ENCODE data around the gene GALNT1. TPM values are rescaled to one million over a fixed set of nuclear protein-coding genes. Genes with fewer than 3 reads are reported as not detected.
A peak's percentile ranks its signal among the peaks of the same experiment; 100 is the strongest.

The GALNT1 gene
- total and polyA plus RNA-seq, 12 donors = 8.1 to 61.2 (median 42.1) TPM

DNA sequence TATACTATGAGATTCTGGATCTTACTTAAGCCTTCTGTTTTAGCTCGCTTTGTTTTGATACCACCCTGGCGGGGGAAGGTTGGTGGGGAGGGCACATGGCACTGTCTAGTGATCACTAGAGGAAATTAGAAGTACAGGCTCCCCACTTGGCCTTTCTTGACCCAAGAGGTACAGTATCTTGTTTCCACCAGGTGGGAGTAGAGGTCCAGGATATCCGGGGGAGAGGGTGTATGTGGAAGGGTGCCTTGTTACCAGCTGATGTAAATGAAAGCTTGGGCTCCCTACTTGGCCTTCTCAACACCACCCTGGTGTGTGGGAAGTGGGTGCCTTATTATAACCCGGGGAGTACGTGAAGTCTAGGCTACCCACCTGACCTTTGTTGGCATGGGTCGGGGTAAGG lies 7.5 kb downstream of the GALNT1 start:
- Histone ChIP-seq H3K27ac (no peak overlapping the region), H3K27me3 (no peaks in the 10 kb centered on the region), H3K9me3 (peaks cover 0 to 27% (median 10%) of the 10 kb centered on the region in 11 donors), H3K4me1 (peaks cover 0 to 29% (median 18%) of the 10 kb centered on the region in 9 donors), H3K4me3 (no peak overlapping the region), H3K36me3 (no peaks in the 10 kb centered on the region)
- ATAC-seq (peak in 1 of 8 donors; percentile 33), DNase-seq (no peak)
- intact Hi-C loops (cut with DNase I) = loop anchor here in 6 of 10 donors (10.0 kb wide), 3 partner anchors 106 to 184 kb away; no protein-coding TSS in a partner anchor
- WGBS, 2 donors = 67 to 81% methylated on average over 6 of the region's 6 CpGs
- TF ChIP-seq, protein P1, sequence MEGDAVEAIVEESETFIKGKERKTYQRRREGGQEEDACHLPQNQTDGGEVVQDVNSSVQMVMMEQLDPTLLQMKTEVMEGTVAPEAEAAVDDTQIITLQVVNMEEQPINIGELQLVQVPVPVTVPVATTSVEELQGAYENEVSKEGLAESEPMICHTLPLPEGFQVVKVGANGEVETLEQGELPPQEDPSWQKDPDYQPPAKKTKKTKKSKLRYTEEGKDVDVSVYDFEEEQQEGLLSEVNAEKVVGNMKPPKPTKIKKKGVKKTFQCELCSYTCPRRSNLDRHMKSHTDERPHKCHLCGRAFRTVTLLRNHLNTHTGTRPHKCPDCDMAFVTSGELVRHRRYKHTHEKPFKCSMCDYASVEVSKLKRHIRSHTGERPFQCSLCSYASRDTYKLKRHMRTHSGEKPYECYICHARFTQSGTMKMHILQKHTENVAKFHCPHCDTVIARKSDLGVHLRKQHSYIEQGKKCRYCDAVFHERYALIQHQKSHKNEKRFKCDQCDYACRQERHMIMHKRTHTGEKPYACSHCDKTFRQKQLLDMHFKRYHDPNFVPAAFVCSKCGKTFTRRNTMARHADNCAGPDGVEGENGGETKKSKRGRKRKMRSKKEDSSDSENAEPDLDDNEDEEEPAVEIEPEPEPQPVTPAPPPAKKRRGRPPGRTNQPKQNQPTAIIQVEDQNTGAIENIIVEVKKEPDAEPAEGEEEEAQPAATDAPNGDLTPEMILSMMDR (IDR thresholded peaks at IDR 0.05) = peak in 3 of 9 donors; percentile 7 to 13 (median 13)

DNA sequence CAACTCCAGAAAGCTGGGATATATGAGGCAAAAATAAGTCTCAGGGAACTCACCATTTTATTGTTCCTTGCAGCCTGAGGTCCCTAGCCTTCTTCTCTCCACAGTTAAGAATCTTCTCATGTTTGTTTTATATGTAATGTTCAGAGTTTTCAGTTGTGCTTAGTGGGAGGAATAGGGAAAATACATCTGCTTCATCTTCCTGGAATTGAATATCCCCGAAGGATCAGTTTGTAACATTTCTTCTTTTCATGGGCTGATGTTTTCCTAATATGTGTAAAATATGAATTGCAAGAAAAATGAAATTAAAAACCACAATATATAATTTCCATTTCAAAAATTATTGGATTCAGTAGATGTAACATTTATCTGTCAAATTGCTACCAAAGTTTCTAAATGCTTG lies 8.0 kb downstream of the GALNT1 start:
- intact Hi-C loops (cut with DNase I) = loop anchor here in 6 of 10 donors (10.0 kb wide), 3 partner anchors 105 to 185 kb away; no protein-coding TSS in a partner anchor
- Histone ChIP-seq H3K27ac (no peak overlapping the region), H3K9me3 (peaks cover 0 to 27% (median 10%) of the 10 kb centered on the region in 11 donors), H3K4me3 (no peak overlapping the region), H3K4me1 (peaks cover 0 to 32% (median 17%) of the 10 kb centered on the region in 9 donors), H3K36me3 (no peaks in the 10 kb centered on the region), H3K27me3 (no peaks in the 10 kb centered on the region)
- WGBS, 2 donors = 81 to 83% methylated on average over 1 of the region's 1 CpG
- DNase-seq (no peak), ATAC-seq (no peak)
- TF ChIP-seq, protein P1 (IDR thresholded peaks at IDR 0.05) = no peak

DNA sequence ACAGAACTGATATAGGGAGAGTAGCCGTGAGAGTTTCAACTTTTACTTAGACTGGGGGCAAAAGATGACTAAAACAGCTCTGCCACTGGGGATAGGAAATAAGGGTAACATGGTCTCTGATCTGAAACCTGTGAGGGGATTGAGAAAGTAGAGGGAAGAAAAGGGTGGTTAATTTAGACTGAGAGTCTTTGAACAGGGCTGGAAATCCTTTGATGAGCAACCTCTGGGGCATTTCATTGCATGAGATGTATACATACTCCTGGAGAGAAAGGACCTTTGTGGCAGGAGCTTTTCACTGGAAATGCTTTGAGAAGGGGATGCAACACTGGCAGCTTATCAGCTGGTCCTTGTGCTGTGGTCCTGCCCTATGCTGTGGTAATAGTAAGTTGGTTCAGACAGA lies 9.4 kb downstream of the GALNT1 start:
- H3K9me3 ChIP-seq = peaks cover 0 to 22% (median 10%) of the 10 kb centered on the region in 11 donors
- TF ChIP-seq, protein P1 (IDR thresholded peaks at IDR 0.05) = no peak
- intact Hi-C loops (cut with DNase I) = loop anchor here in 1 of 10 donors (5.0 kb wide), 1 partner anchor 1926 kb away; no protein-coding TSS in a partner anchor
- H3K36me3 ChIP-seq = no peaks in the 10 kb centered on the region
- no peak overlapping the region for H3K27ac ChIP-seq
- 95% methylated on average over 1 of the region's 1 CpG for WGBS, 2 donors
- peaks cover 0 to 32% (median 17%) of the 10 kb centered on the region in 9 donors for H3K4me1 ChIP-seq
- ATAC-seq (no peak), DNase-seq (no peak)
- H3K4me3 ChIP-seq = no peak overlapping the region
- no peaks in the 10 kb centered on the region for H3K27me3 ChIP-seq

DNA sequence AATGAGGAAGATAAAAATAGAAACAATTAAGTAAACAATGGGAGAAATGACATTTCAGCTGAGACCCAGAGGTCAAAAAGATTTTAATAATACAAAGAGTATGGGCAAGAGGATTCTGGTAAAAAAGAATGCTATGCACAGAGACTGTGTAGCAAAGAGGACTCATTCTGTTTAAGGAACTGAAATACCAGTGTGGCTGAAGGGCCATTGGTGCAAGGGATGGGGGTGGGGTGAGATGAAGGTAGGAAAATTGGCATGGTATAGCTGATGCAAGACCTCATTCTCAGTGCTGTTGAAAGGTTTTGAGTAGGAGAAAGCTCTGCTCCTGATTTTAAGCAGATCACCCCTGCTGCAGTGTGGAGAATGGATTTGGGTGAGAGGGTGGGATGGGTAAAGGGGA lies 10.8 kb downstream of the GALNT1 start:
- no peak overlapping the region for H3K27ac ChIP-seq
- H3K27me3 ChIP-seq = no peaks in the 10 kb centered on the region
- ATAC-seq (peak in 2 of 8 donors; percentile 38 to 64), DNase-seq (no peak)
- TF ChIP-seq, protein P1 (IDR thresholded peaks at IDR 0.05) = no peak
- intact Hi-C loops (cut with DNase I) = loop anchor here in 1 of 10 donors (5.0 kb wide), 1 partner anchor 1925 kb away; no protein-coding TSS in a partner anchor
- H3K4me3 ChIP-seq = no peak overlapping the region
- H3K9me3 ChIP-seq = peaks cover 0 to 16% (median 10%) of the 10 kb centered on the region in 11 donors
- peaks cover 0 to 32% (median 17%) of the 10 kb centered on the region in 9 donors for H3K4me1 ChIP-seq
- H3K36me3 ChIP-seq = no peaks in the 10 kb centered on the region
